Measurements from ENCODE around the gene ZNF319.

Gene ZNF319

DNA sequence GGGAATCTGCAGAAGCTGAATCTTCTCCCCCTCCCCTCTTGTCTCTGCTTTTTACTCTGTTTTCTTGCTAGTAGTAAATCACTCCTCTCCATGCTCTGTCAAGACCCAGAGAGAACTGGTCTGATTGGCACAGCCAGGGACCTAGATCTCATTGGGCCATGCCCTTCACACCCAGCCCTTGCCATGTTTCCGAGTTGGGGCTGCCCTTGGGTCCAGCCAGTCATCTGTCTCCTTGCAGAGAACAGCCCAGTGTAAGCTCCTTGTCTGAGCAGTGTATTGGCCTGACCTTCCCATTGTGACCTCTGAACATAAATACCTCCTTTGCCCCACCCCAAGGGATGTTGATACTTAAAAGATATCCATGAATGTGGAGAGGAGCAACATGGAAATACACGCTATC is 28.9 kb upstream of the ZNF319 start:
- peak overlapping the region; percentile 98 for H3K27ac ChIP-seq
- TF ChIP-seq ZFX (IDR thresholded peaks at IDR 0.05): no peak
- TF ChIP-seq, protein P1, sequence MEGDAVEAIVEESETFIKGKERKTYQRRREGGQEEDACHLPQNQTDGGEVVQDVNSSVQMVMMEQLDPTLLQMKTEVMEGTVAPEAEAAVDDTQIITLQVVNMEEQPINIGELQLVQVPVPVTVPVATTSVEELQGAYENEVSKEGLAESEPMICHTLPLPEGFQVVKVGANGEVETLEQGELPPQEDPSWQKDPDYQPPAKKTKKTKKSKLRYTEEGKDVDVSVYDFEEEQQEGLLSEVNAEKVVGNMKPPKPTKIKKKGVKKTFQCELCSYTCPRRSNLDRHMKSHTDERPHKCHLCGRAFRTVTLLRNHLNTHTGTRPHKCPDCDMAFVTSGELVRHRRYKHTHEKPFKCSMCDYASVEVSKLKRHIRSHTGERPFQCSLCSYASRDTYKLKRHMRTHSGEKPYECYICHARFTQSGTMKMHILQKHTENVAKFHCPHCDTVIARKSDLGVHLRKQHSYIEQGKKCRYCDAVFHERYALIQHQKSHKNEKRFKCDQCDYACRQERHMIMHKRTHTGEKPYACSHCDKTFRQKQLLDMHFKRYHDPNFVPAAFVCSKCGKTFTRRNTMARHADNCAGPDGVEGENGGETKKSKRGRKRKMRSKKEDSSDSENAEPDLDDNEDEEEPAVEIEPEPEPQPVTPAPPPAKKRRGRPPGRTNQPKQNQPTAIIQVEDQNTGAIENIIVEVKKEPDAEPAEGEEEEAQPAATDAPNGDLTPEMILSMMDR (conservative IDR thresholded peaks at IDR 0.05): no peak

DNA sequence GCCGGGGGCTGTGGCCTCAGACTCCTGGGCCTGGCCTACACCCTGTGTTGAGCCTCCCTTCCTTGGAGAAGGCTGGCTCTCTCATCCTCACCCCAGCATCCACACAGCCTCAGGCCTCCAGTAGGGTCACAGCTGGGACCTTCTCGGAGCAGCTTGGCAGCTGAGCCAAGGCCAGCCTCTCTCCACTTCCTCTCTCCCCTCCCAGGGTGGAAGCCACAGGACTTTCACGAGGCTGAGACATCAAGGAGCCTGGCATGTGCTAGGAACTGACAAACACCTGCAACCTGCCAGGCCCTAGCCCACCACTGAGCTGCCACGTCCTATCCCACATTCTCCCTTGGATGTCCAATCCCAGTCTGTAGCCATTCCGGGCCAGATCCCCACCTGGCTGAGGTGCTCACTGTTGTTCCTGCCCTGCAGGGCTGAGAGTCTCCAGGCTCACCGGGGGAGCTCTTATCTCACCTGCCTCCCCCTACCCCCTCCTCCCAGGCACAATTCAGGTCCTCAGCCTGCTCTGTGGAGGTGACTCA is 28.1 kb upstream of the ZNF319 start:
- TF ChIP-seq, protein P1 (conservative IDR thresholded peaks at IDR 0.05): no peak
- TF ChIP-seq ZFX (IDR thresholded peaks at IDR 0.05): no peak
- peak overlapping the region; percentile 98 for H3K27ac ChIP-seq

DNA sequence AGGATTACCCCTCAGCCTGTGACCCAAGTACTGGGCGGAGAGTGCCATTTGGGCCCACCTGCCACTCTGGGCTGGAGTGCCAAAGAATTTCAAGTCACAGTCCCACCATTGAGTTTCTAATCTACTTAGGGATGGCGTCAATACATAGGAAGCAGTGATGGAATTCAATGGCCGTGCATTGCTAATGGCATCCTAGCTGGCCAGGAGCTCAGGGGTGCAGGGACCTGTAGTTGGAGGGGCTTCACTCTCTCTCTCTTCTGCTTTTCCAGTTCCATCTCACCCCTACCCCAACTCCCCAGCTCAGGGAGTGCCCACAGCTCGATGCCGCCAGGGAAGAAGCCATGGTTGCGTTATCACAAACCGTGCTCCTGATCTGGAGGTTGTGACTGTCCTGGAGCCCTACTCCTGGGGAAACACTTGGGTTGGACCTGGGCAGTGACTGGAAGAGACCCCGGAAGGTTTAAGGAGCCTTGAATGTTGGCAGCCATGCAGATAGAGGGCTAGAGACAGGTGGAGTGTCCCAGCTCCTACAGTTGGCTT is 27.5 kb upstream of the ZNF319 start:
- peak overlapping the region; percentile 98 for H3K27ac ChIP-seq
- TF ChIP-seq ZFX (IDR thresholded peaks at IDR 0.05): no peak
- TF ChIP-seq, protein P1 (conservative IDR thresholded peaks at IDR 0.05): no peak

DNA sequence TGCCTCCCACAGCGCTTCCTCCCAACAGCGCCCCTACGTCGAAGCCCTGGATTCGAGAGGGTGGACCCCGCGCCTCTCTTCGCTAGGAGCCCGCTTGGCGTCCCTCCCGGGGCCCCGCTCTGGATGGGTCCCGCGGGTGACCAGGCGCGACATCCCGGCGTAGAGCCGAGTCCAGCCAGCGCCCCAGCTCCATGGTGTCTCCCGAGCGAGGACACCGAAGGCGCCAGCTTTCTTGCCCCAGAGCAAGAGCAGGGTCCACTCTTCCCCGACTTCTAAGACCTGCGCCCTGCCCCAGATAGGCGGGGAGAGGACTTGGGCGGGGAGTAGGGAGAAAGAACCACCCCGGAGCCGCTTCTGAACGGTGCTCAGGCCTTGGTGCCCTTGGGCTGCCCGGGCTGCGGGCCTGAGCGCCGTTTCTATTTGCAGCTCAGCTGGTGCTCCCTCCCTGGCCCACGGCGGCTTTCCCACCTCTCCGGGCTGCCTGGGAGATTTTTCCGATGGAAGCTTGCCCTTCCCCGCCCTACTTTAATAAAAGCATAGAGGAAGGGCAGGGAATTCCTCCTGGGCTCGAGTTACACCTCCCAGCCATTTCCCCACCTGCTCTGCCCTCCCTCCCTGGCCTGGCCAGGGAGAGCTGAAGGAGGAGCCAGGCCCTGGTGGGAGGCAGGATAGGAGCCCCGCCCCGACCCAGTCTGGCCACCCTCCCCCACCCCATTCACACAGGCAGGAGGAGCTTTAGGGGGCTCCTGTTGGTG is 26.9 kb upstream of the ZNF319 start:
- H3K27ac ChIP-seq: peak overlapping the region; percentile 98
- TF ChIP-seq, protein P1 (conservative IDR thresholded peaks at IDR 0.05): no peak
- TF ChIP-seq ZFX (IDR thresholded peaks at IDR 0.05): no peak

DNA sequence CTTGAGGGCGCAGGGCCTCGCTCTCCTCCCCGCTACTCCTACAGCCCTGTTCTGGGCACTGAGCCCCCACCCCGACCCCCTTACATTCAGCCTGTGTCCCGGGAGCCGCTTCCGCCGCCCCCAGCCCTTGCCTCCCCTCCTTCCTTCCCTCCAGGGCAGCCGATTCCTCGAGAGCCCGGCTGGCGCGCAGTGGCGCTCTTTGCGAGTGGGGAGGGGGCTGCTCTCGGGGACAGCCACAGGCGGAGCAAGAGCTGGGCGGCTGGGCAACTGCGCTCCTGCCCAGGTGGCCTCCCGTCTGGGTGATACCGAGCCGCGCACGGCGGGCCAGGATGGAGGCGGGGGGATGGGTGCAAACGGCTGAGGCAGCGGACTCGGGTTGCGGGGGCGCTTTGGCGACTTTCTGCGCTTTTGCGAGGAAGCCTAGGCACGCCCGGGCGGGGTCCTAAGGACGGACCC is 26.3 kb upstream of the ZNF319 start:
- TF ChIP-seq, protein P1 (conservative IDR thresholded peaks at IDR 0.05): peak; percentile 19
- no peak for TF ChIP-seq ZFX (IDR thresholded peaks at IDR 0.05)
- H3K27ac ChIP-seq: peak overlapping the region; percentile 98

DNA sequence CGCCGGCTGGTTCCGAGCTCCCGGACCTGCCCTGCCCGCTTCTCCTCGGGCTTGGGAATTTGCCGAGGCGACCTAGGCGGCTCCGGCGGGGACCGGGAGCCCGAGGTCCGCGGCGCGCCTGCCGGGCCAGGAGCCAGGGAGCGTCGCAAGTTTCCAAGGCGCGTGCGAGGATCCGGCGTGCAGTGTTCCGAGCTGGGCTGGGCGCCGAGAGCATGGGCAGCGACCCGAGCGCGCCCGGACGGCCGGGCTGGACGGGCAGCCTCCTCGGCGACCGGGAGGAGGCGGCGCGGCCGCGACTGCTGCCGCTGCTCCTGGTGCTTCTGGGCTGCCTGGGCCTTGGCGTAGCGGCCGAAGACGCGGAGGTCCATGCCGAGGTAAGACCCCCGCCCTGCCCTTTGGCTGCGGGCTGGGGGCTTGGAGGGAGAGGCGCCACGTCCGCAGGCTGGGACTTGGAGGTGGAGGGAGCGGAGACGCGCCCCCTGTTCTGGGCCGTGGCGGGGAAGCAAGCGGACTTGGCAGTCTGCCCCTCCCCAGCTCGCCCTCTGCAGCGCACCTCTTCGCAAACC is 25.8 kb upstream of the ZNF319 start:
- peak overlapping the region; percentile 98 for H3K27ac ChIP-seq
- peak; percentile 51; the same call in 1 of the 2 replicates for TF ChIP-seq ZFX (IDR thresholded peaks at IDR 0.05)
- TF ChIP-seq, protein P1 (conservative IDR thresholded peaks at IDR 0.05): no peak
